OCI-LY7 (cell line): ENCODE data around the gene ANKFY1. TPM values are rescaled to one million over a fixed set of nuclear protein-coding genes. Genes with fewer than 3 reads are reported as not detected.

Experiments
- BruUV-seq: library from RNA; stranded (reverse); fragments of 400-500 nt; replicated peaks from 2 replicates; lab custom pipeline; 2021; lab: Mats Ljungman, UMichigan
- CTCF ChIA-PET: fragments of 300-600 bp; sonication (Branson Sonifier 250); formaldehyde crosslinking; loops from one replicate; lab custom pipeline; 2022; ENCODE audit warnings: antibody characterized with exemption; ENCODE audit not compliant: unreplicated experiment; lab: Charles Lee
- POLR2A ChIA-PET: fragments of 300-600 bp; sonication (Branson Sonifier 250); formaldehyde crosslinking; loops from one replicate; lab custom pipeline; 2022; ENCODE audit warnings: antibody characterized with exemption; lab: Charles Lee
- DNase-seq: peaks from one replicate; pipeline ENCODE4 v3.0.0-alpha.2; 2015; ENCODE audit warnings: low spot score
- H2AFZ ChIP-seq: fragments of 200-600 bp; sonication (generic), shearing (Covaris generic); 2 replicates; pipeline ENCODE4 v1.6.1; 2014; ENCODE audit warnings: mild to moderate bottlenecking, antibody characterized with exemption, low read length, moderate library complexity
- H3K27ac ChIP-seq: fragments of 200-600 bp; sonication (generic); 2 replicates; pipeline ENCODE4 v1.5.1; 2014; ENCODE audit warnings: mixed run types, low read depth, mild to moderate bottlenecking, moderate library complexity, low read length, inconsistent platforms; ENCODE audit not compliant: poor library complexity, severe bottlenecking
- H3K36me3 ChIP-seq: fragments of 200-600 bp; sonication (generic); 2 replicates; pipeline ENCODE4 v1.6.1; 2014; ENCODE audit warnings: mild to moderate bottlenecking, antibody characterized with exemption, low read length, moderate library complexity, mixed read lengths; ENCODE audit not compliant: insufficient read depth
- H3K4me1 ChIP-seq: fragments of 200-600 bp; sonication (generic); 2 replicates; pipeline ENCODE4 v1.5.1; 2014; ENCODE audit warnings: mild to moderate bottlenecking, low read length; ENCODE audit not compliant: insufficient read depth, poor library complexity, severe bottlenecking
- H3K4me2 ChIP-seq: fragments of 200-600 bp; sonication (generic); 2 replicates; pipeline ENCODE4 v1.6.1; 2014; ENCODE audit warnings: mild to moderate bottlenecking, low read length
- H3K4me3 ChIP-seq: fragments of 200-600 bp; sonication (generic); 2 replicates; pipeline ENCODE4 v1.5.1; 2014; ENCODE audit warnings: mild to moderate bottlenecking, low read depth, low read length; ENCODE audit not compliant: poor library complexity, severe bottlenecking
- H3K79me2 ChIP-seq: fragments of 200-600 bp; sonication (generic); 2 replicates; pipeline ENCODE4 v1.6.1; 2016; ENCODE audit warnings: low read depth, mild to moderate bottlenecking, low read length, moderate library complexity, mixed read lengths; ENCODE audit not compliant: insufficient read depth
- H3K9me2 ChIP-seq: fragments of 200-600 bp; sonication (generic); 2 replicates; pipeline ENCODE4 v1.6.1; 2016; ENCODE audit warnings: mild to moderate bottlenecking, low read length, mixed read lengths; ENCODE audit not compliant: insufficient read depth
- H3K9me3 ChIP-seq: fragments of 200-600 bp; sonication (generic); 2 replicates; pipeline ENCODE4 v1.6.1; 2014; ENCODE audit warnings: mild to moderate bottlenecking, mixed run types, low read length, mixed read lengths
- H4K20me1 ChIP-seq: fragments of 200-600 bp; sonication (generic); 2 replicates; pipeline ENCODE4 v1.6.1; 2014; ENCODE audit warnings: mild to moderate bottlenecking, antibody characterized with exemption, low read length, moderate library complexity, mixed read lengths; ENCODE audit not compliant: insufficient read depth
- EZH2phosphoT487 ChIP-seq: fragments of 200-600 bp; sonication (generic); IDR thresholded peaks from 2 replicates; pipeline ENCODE4 v1.6.1; 2018; ENCODE audit warnings: low read depth, borderline replicate concordance, mild to moderate bottlenecking, mixed run types, antibody characterized with exemption, low read length, moderate library complexity, mixed read lengths
- intact Hi-C: fragments of 100-400 bp; cut with micrococcal nuclease; formaldehyde crosslinking; loops from one replicate; pipeline ENCODE4 v1.10.0; 2022; ENCODE audit not compliant: unreplicated experiment
- total RNA-seq, 2 experiments: library from RNA; depleted of rRNA in 1 of 2; stranded (reverse); fragments of >200 nt in 1 of 2; shearing (Covaris generic) in 1 of 2; gene quantifications; 2 replicates each; pipeline ENCODE4 v1.2.3, GENCODE V29; 2014 to 2022
- TF ChIP-seq, protein P1 (sequence below): fragments of 200-600 bp; sonication (generic); conservative IDR thresholded peaks from 2 replicates; pipeline ENCODE4 v1.5.1; 2014; ENCODE audit warnings: mild to moderate bottlenecking, antibody characterized with exemption, low read length, moderate library complexity, mixed read lengths

The ANKFY1 gene
- total RNA-seq, 2 experiments from 2014 or later: 25.9 to 56.7 TPM

DNA sequence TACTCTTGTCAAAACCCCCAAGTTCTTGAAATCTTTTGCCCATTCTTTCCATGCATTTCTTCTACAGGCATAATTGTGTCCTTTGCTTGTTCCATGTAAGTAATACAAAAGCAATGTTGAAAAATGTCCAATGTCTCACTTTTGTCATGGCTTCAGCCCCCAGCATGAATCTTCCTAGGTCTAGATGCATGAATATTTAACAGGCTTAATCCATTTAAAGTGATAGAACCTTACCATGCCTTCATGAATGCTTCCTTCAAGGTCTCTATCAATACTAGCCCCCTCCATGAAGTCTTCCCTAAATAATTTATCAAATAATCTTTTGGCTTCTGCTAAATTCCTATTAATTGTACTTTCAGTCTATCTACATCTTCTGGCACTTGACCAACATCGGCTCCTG lies 46.1 kb upstream of the ANKFY1 start:
- BruUV-seq: no TSS peak
- H2AFZ ChIP-seq: no peak overlapping the region
- intact Hi-C loops: no loop called here
- H3K9me3 ChIP-seq: no peaks in the 10 kb centered on the region
- POLR2A ChIA-PET: no interaction called here
- H3K36me3 ChIP-seq: peaks cover 93% of the 10 kb centered on the region
- H3K4me1 ChIP-seq: peaks cover 26% of the 10 kb centered on the region
- H3K4me2 ChIP-seq: no peak overlapping the region
- H3K4me3 ChIP-seq: no peak overlapping the region
- TF ChIP-seq, protein P1, sequence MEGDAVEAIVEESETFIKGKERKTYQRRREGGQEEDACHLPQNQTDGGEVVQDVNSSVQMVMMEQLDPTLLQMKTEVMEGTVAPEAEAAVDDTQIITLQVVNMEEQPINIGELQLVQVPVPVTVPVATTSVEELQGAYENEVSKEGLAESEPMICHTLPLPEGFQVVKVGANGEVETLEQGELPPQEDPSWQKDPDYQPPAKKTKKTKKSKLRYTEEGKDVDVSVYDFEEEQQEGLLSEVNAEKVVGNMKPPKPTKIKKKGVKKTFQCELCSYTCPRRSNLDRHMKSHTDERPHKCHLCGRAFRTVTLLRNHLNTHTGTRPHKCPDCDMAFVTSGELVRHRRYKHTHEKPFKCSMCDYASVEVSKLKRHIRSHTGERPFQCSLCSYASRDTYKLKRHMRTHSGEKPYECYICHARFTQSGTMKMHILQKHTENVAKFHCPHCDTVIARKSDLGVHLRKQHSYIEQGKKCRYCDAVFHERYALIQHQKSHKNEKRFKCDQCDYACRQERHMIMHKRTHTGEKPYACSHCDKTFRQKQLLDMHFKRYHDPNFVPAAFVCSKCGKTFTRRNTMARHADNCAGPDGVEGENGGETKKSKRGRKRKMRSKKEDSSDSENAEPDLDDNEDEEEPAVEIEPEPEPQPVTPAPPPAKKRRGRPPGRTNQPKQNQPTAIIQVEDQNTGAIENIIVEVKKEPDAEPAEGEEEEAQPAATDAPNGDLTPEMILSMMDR: no peak
- no peak for TF ChIP-seq EZH2phosphoT487
- H3K79me2 ChIP-seq: peaks cover 94% of the 10 kb centered on the region
- CTCF ChIA-PET: no interaction called here
- no peaks in the 10 kb centered on the region for H3K9me2 ChIP-seq
- H4K20me1 ChIP-seq: peaks cover 35% of the 10 kb centered on the region
- DNase-seq: no peak
- H3K27ac ChIP-seq: no peak overlapping the region

DNA sequence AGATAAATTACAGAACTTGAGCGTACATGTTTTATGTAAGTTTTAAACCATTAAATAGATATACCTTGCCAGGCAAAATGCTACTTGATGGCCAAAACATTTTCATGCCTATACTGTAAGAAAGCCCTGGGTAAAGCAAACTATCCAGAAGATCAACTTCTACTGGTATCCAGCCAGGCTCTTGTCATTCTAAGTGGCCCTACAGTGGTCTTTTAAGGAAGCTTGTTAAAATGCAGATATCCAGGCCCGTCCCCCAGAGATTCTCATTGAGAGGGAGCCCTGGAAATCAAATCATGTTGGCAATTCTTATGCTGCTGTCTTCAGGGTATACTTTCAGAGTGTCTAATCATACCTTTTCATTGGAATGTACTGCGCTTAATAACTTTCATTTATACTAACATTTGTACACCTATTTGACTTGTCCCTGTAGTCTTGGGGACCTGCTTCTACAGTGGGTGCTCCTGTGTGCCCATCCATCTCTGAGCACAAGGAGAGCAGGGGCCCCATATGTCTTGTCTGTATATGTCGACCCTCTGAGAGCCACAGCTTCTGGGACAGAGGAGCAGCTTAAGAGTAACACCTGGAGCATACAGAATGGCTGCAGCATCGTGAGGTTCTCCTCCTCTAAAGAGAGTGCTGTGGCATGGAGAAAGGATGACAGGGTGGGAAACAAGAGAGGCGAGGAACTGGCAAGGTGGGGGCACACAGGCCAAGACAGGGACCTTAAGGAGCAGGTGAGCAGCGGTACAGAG lies 43.6 kb upstream of the ANKFY1 start:
- Histone ChIP-seq H3K9me3 (no peaks in the 10 kb centered on the region), H4K20me1 (peaks cover 27% of the 10 kb centered on the region), H3K36me3 (peaks cover 92% of the 10 kb centered on the region), H3K4me1 (peaks cover 15% of the 10 kb centered on the region), H3K4me3 (no peak overlapping the region), H3K4me2 (no peak overlapping the region), H3K79me2 (peaks cover 93% of the 10 kb centered on the region), H2AFZ (no peak overlapping the region), H3K27ac (no peak overlapping the region), H3K9me2 (no peaks in the 10 kb centered on the region)
- no peak for DNase-seq
- intact Hi-C loops: no loop called here
- ChIA-PET POLR2A (no interaction called here), CTCF (no interaction called here)
- no TSS peak for BruUV-seq
- TF ChIP-seq, protein P1: no peak
- TF ChIP-seq EZH2phosphoT487: no peak

DNA sequence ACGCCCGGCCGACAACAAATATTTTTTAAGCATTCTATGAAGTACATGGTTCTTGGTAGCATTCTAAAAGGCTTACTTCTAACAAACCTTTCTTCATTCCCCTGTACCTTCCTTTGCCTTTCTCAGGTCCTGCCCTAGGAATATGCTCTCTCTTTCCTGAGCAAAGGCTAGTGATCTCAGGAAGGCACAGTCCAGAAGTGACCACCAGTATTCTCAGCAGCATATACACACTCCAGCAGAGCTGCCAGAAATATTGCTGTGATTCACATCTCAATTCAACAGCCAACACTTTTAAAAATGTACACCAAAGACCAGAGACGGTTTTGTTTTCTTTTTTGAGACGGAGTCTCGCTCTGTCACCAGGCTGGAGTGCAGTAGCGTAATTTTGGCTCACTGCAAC lies 41.4 kb upstream of the ANKFY1 start:
- Histone ChIP-seq H3K4me1 (peaks cover 7% of the 10 kb centered on the region), H3K9me3 (no peaks in the 10 kb centered on the region), H3K27ac (no peak overlapping the region), H2AFZ (no peak overlapping the region), H3K4me3 (no peak overlapping the region), H3K9me2 (no peaks in the 10 kb centered on the region), H3K4me2 (no peak overlapping the region), H3K36me3 (peaks cover 95% of the 10 kb centered on the region), H4K20me1 (peaks cover 20% of the 10 kb centered on the region), H3K79me2 (peaks cover 91% of the 10 kb centered on the region)
- no TSS peak for BruUV-seq
- intact Hi-C loops: no loop called here
- TF ChIP-seq, protein P1: no peak
- no peak for TF ChIP-seq EZH2phosphoT487
- DNase-seq: no peak
- CTCF ChIA-PET: no interaction called here
- POLR2A ChIA-PET: no interaction called here
